ENCODE results near the gene BBS2.

- no peak for TF ChIP-seq CTCF (conservative IDR thresholded peaks at IDR 0.05)
- TF ChIP-seq EZH2 (IDR thresholded peaks at IDR 0.05; ENCODE audit: low read depth), result no peak
These were observed 28.1 kb downstream of the BBS2 start for GRCh38 chr16:56491657-56492261.
